Measurements from ENCODE around the gene CHRNA7.
"Not testable (repeated sequence)": the region's sequence is repeated elsewhere in the genome, so short reads cannot be mapped to it uniquely, and the experiment has no call there.

Gene CHRNA7

DNA sequence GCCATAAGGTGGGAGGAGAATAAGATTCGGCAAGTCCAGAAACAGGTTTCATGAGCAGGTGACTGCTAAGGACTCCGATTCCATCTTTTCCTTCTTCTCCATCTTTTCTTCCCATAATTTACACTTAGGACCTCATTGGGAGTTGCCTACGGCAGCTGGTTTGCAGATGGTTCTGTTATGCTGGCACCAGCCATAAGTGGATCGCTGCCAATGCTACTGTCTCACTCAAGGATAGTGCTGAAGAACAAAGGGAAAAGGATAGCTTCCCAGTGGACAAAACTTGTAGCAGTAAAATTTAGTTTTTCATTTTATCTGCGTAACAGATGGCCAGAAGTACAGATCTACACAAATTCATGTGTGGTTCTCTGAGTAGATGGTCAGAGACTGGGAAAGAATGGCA is 178.8 kb downstream of the CHRNA7 start:
- DNase-seq = not testable (repeated sequence)

DNA sequence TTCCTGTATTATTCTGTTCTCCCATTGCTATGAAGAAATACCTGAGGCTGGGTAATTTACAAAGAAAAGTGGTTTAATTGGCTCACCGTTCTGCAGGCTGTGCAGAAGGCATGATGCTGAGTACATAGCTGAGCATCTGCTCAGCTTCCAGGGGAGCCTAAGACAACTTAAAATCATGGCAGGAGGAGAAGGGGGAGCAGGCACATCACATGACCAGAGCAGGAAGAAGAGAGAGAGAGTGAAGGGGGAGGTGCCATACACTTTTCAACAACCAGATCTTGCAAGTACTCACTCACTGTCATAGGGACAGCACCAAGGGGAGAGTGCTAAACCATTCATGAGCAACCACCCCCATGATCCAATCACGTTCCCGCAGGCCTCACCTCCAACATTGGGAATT is 188.4 kb downstream of the CHRNA7 start:
- no peak for DNase-seq
